Esophagus muscularis mucosa (tissue), 4 donors: ENCODE measurements around the gene OGA. TPM values are rescaled to one million over a fixed set of nuclear protein-coding genes. Genes with fewer than 3 reads are reported as not detected.
"Not testable (repeated sequence)": the region's sequence is repeated elsewhere in the genome, so short reads cannot be mapped to it uniquely, and the experiment has no call there.

Experiments used
- DNase-seq: peaks from one replicate; pipeline ENCODE4 v3.0.0-alpha.2; 2017; ENCODE audit errors: extremely low spot score
- H3K27ac ChIP-seq, 4 donors: fragments of 200-600 bp; sonication (generic); replicated peaks in 1 of 4; 1 replicate in 3 of 4; 2 replicates in 1 of 4; pipeline ENCODE4 v1.5.1; 2016 to 2019; ENCODE audit warnings: mild to moderate bottlenecking in 1 of 4
- H3K27me3 ChIP-seq, 4 donors: fragments of 200-600 bp; sonication (generic); one replicate each; pipeline versions ENCODE4 v1.5.1 to v1.6.0; 2016 to 2019
- H3K36me3 ChIP-seq, 4 donors: fragments of 200-600 bp; sonication (generic); one replicate each; pipeline ENCODE4 v1.5.1; 2016 to 2019
- H3K4me1 ChIP-seq, 4 donors: fragments of 200-600 bp; sonication (generic); one replicate each; pipeline ENCODE4 v1.5.1; 2016 to 2019
- H3K4me3 ChIP-seq, 4 donors: fragments of 200-600 bp; sonication (generic); 1 replicate in 2 of 4; 2 replicates in 2 of 4; pipeline ENCODE4 v1.5.1; 2016 to 2019; ENCODE audit warnings: mild to moderate bottlenecking in 4 of 4, moderate library complexity in 1 of 4
- H3K9me3 ChIP-seq, 4 donors: fragments of 200-600 bp; sonication (generic); 1 replicate in 3 of 4; 2 replicates in 1 of 4; pipeline ENCODE4 v1.5.1; 2016 to 2019
- EP300 ChIP-seq: sonication (generic); formaldehyde crosslinking; IDR thresholded peaks from one replicate; pipeline ENCODE4 v1.6.1; 2017; ENCODE audit warnings: antibody characterized with exemption
- POLR2A ChIP-seq: fragments of 450-650 bp; IDR thresholded peaks from one replicate; pipeline ENCODE4 v1.6.1; 2017; ENCODE audit warnings: antibody characterized with exemption, moderate library complexity, mild to moderate bottlenecking, low read depth
- POLR2AphosphoS5 ChIP-seq, 2 donors: sonication (generic); formaldehyde crosslinking; IDR thresholded peaks; one replicate each; pipeline ENCODE4 v1.6.1; 2017; ENCODE audit warnings: antibody characterized with exemption in 2 of 2
- WGBS: methylation state at CpG from one replicate; pipeline ENCODE4 v1.1.5; 2018; 5-methylcytosine and 5-hydroxymethylcytosine counted together
- intact Hi-C: fragments of 100-400 bp; cut with DNase I; formaldehyde crosslinking; loops from one replicate; pipeline ENCODE4 v1.15.1; 2023
- total RNA-seq, 4 donors: library from RNA; depleted of rRNA; stranded (reverse); fragments of >200 nt; gene quantifications; one replicate each; pipeline versions ENCODE4 v1.1.0 to v1.2.1, GENCODE V29; 2016
- TF ChIP-seq, protein P1 (sequence below), 3 experiments: fragments of 200-600 bp in 2 of 3; fragments of 450-650 bp in 1 of 3; sonication (generic) in 2 of 3; IDR thresholded peaks; one replicate each; pipeline ENCODE4 v1.5.1; 2017 to 2019; ENCODE audit warnings: antibody characterized with exemption in 3 of 3, mild to moderate bottlenecking in 2 of 3, moderate library complexity in 1 of 3

OGA gene
- total RNA-seq, 4 donors from 2014 or later = 85.4 to 131 (median 101) TPM

DNA sequence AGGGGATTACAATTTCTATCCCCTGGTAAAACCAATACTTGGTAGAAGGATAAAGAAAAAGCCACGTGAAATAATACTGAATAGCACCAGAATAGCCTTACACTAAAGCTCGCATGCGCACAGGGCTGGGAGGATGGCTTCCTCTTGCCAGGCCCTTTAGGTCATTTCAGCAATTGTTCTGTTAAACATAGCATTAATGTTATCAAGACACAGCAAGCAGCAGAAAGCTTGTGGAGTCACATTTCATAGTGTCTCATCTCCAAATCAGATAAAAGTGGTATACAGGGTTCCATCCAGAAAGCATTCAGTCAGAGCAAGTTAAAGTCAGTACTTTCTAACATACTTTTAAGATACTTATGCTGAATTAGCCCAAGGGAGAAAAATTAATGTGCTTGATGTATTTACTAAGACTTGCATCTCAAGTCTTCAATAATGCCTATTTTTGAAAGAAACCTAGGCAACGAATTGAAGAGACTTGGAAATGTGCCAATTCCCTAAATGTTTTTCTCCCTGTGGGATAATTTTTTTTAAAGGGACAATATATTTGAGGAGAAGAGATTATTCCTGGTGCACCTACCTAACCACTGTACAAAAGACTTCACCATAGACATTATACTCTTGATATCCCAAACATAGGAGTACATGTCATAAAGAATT, 20.7 kb downstream of the OGA start:
- Histone ChIP-seq H3K36me3 (peaks cover 93 to 100% (median 96%) of the 10 kb centered on the region in 4 donors), H3K27ac (no peak overlapping the region), H3K4me1 (peaks cover 8 to 30% (median 16%) of the 10 kb centered on the region in 4 donors), H3K4me3 (no peak overlapping the region), H3K9me3 (no peaks in the 10 kb centered on the region), H3K27me3 (no peaks in the 10 kb centered on the region)
- no peak for DNase-seq
- intact Hi-C loops = no loop called here
- WGBS = 69% methylated on average over 4 of the region's 4 CpGs
- TF ChIP-seq, protein P1, sequence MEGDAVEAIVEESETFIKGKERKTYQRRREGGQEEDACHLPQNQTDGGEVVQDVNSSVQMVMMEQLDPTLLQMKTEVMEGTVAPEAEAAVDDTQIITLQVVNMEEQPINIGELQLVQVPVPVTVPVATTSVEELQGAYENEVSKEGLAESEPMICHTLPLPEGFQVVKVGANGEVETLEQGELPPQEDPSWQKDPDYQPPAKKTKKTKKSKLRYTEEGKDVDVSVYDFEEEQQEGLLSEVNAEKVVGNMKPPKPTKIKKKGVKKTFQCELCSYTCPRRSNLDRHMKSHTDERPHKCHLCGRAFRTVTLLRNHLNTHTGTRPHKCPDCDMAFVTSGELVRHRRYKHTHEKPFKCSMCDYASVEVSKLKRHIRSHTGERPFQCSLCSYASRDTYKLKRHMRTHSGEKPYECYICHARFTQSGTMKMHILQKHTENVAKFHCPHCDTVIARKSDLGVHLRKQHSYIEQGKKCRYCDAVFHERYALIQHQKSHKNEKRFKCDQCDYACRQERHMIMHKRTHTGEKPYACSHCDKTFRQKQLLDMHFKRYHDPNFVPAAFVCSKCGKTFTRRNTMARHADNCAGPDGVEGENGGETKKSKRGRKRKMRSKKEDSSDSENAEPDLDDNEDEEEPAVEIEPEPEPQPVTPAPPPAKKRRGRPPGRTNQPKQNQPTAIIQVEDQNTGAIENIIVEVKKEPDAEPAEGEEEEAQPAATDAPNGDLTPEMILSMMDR (IDR thresholded peaks at IDR 0.05) = no peak
- TF ChIP-seq POLR2AphosphoS5 (IDR thresholded peaks at IDR 0.05) (no peak), POLR2A (no peak), EP300 (no peak)

DNA sequence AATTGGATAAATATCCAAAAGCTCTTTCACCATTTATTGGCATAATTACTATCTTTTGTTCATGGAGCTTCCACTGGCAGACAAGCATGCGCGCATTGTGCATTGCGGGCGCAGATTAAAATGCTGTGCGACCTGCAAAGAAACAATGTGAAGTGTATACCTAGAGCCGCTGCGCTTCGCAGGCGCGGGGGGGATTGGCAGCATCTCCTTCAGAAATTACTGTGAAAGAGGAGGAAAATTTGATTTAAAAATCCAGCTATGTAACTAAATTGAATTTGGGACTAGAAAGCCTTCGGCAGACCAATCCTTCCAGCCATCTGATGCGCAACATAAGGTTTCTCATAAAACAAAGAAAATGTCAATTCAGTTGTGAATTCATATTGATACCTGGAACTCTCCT, 24.7 kb downstream of the OGA start:
- Histone ChIP-seq H3K27ac (no peak overlapping the region), H3K27me3 (no peaks in the 10 kb centered on the region), H3K4me1 (peaks cover 0 to 11% (median 6%) of the 10 kb centered on the region in 4 donors), H3K36me3 (peaks cover 81 to 100% (median 96%) of the 10 kb centered on the region in 4 donors), H3K4me3 (no peak overlapping the region), H3K9me3 (no peaks in the 10 kb centered on the region)
- TF ChIP-seq EP300 (no peak), POLR2A (no peak), POLR2AphosphoS5 (IDR thresholded peaks at IDR 0.05) (no peak)
- TF ChIP-seq, protein P1 (IDR thresholded peaks at IDR 0.05) = no peak
- intact Hi-C loops = no loop called here
- no peak for DNase-seq
- 95% methylated on average over 12 of the region's 12 CpGs for WGBS

DNA sequence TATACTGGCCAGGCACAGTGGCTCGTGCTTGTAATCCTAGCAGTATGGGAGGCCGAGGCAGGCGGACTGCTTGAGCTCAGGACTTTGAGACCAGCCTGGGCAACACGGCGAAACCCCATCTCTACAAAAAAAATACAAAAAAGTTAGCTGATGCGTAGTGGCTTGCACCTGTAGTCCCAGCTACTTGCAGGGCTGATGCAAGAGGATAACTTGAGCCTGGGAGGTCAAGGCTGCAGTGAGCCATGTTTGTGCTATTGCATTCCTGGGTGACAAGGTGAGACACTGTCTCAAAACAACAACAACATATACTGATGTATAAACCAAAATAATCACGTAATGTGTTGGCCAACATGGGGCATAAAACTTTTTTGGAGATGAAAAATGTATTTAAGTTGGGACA, 28.6 kb downstream of the OGA start:
- no peak for DNase-seq
- no peaks in the 10 kb centered on the region for H3K9me3 ChIP-seq
- H3K4me3 ChIP-seq = no peak overlapping the region
- intact Hi-C loops = no loop called here
- H3K36me3 ChIP-seq = peaks cover 68 to 100% (median 98%) of the 10 kb centered on the region in 4 donors
- WGBS = 91% methylated on average over 7 of the region's 7 CpGs
- H3K27ac ChIP-seq = no peak overlapping the region
- peaks cover 0 to 4% (median 1%) of the 10 kb centered on the region in 4 donors for H3K4me1 ChIP-seq
- no peaks in the 10 kb centered on the region for H3K27me3 ChIP-seq
- TF ChIP-seq, protein P1 (IDR thresholded peaks at IDR 0.05) = no peak
- no peak for TF ChIP-seq POLR2AphosphoS5 (IDR thresholded peaks at IDR 0.05)
- TF ChIP-seq POLR2A = no peak
- TF ChIP-seq EP300 = no peak

DNA sequence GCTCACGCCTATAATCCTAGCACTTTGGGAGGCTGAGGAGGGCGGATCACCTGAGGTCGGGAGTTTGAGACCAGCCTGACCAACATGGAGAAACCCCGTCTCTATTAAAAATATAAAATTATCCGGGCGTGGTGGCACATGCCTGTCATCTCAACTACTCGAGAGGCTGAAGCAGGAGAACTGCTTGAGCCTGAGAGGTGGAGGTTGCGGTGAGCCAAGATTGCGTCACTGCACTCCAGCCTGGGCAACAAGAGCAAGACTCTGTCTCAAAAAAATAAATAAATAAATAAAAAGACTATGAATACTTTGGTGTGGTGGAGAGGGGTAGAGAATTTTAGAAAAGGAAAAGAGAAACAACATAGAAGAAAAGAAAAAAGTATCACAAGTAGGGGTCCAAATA, 29.0 kb downstream of the OGA start:
- H3K9me3 ChIP-seq, DNase-seq, H3K4me1 ChIP-seq, H3K27me3 ChIP-seq, H3K4me3 ChIP-seq, intact Hi-C loops, H3K27ac ChIP-seq: not testable (repeated sequence)
- peaks cover 65 to 100% (median 98%) of the 10 kb centered on the region in 4 donors for H3K36me3 ChIP-seq
- 88% methylated on average over 9 of the region's 9 CpGs for WGBS

DNA sequence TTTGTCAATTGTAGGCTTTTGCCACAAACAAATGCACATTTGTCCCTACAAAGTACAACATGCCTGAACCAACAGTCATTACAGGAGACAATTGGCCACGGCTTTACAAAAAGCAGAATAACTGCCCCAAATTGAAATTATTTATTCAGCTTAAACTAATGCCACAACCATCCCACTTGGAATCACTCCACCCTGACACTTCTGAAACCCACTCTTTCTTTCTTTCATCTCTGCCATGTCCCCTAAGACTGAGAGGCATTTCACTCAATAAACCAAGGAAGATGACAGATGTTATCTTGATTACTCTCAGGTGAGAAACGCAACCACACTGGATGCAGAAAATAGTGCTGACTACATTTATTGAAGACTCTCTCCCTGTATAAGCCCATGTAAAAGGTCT, 32.4 kb downstream of the OGA start:
- DNase-seq = no peak
- no peaks in the 10 kb centered on the region for H3K9me3 ChIP-seq
- intact Hi-C loops = no loop called here
- TF ChIP-seq POLR2AphosphoS5 (IDR thresholded peaks at IDR 0.05) (peak in 1 of 2 donors; percentile 9), EP300 (no peak), POLR2A (no peak)
- H3K36me3 ChIP-seq = peaks cover 38 to 70% (median 68%) of the 10 kb centered on the region in 4 donors
- no peak overlapping the region for H3K27ac ChIP-seq
- WGBS = 85% methylated on average over 2 of the region's 2 CpGs
- H3K4me3 ChIP-seq = no peak overlapping the region
- H3K27me3 ChIP-seq = no peaks in the 10 kb centered on the region
- H3K4me1 ChIP-seq = peaks cover 20 to 40% (median 34%) of the 10 kb centered on the region in 4 donors
